Jurkat, Clone E6-1 (cell line): ENCODE results near the gene KDELR1. TPM values are rescaled to one million over a fixed set of nuclear protein-coding genes. Genes with fewer than 3 reads are reported as not detected.

Experiments used
- DNase-seq: peaks from one replicate; pipeline ENCODE4 v3.0.0-alpha.2; 2011; ENCODE audit warnings: low read depth, low spot score
- H3K4me3 ChIP-seq: 2 replicates; pipeline ENCODE4 v1.5.1; 2011; ENCODE audit warnings: mild to moderate bottlenecking, low read length, control low read depth, moderate library complexity
- polyA plus RNA-seq: library from polyadenylated mRNA; unstranded; fragments of >200 nt; gene quantifications from one replicate; pipeline ENCODE4 v1.2.1, GENCODE V29; 2012; ENCODE audit warnings: missing spikeins; ENCODE audit not compliant: insufficient read length, insufficient read depth

The KDELR1 gene
- 72.4 TPM for polyA plus RNA-seq

DNA sequence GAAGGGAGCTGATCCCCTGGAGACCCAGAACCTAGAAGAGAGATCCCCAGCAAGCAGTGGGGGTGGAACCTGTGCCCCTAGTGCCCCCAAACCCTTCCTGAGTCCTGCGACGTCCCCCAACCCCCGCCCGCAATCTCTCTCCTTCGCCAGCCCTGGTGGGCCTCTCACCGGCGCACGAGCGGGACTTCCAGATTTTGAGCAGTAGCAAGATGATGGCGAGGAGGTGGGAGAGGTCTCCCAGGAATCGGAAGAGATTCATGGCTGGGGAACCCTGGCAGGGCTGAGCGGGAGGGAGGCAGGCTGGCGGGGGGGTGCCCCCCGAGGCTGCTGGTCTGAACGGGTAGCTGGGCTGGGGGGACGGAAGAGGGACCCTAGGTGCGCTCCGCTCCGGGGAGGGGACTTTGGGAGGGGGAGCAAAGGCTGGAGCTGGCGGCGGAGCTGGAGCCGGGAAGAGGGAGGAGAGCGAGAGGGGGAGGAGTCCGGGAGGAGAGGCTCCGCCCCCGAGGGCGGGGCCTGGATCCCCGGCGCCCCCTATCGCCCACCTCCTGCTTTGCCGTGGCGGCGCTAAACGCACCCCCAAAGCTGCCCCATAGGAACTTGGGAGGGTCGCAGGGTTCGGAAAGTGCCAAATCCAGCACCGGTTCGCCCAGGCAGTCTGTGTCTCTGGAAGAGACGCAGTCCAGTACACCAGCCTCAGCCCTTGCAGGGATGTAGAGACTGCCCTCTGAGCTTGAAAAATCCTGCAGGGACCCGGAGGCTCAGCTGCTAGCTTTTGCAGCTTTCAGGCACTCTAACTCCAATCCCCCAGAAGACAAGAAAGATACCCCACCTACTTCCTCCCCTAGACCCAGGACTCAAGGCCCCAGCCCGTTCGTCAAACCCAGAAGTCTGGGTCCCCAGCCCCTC, at the start of gene KDELR1:
Gene KDELR1 (minus strand): TSS at position 452 of the 906 bp plus-strand sequence. CDS start 193 bp downstream, at position 259.
- no peak for DNase-seq
- peak within 1 kb of the TSS; percentile 90 for H3K4me3 ChIP-seq

DNA sequence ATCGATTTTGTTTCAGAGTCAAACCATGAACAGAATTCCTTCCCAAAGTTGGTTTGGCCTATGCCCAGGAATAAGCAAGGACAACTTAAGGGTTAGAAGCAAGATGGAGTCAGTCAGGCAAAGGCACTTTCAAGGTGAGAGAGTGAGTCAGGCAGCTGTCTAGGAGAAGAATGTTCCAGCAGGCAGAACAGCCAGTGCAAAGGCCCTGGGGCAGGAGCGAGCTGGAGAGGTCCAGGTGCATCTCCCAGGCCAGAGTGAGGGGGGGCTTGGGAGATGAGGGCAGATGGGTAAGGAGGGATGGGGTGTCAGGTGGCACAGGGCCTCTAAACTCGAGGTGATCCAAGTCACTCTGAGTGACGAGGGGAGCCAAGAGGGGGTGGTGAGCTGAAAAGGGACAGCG, 45.2 kb upstream of the KDELR1 start:
- H3K4me3 ChIP-seq: no peak overlapping the region
- DNase-seq: no peak

DNA sequence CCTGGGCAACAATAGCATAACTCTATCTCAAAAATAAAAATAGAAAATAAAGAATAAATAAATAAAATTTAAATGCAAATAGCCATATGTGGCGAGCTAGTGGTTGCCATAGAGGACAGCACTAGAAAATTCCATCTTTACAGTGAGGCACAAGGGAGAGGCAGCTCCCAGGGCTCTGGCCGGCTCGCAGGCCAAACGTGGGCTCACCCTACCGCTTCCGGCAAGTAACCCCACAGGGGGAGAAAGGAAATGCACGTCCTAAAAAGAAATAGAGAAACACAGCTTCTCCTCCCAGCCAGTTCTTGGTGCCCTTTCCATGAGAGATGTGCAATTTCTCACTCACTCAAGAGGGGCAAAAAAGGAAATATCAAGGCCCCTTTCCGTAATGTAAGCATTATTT, 42.0 kb upstream of the KDELR1 start:
- no peak overlapping the region for H3K4me3 ChIP-seq
- no peak for DNase-seq

DNA sequence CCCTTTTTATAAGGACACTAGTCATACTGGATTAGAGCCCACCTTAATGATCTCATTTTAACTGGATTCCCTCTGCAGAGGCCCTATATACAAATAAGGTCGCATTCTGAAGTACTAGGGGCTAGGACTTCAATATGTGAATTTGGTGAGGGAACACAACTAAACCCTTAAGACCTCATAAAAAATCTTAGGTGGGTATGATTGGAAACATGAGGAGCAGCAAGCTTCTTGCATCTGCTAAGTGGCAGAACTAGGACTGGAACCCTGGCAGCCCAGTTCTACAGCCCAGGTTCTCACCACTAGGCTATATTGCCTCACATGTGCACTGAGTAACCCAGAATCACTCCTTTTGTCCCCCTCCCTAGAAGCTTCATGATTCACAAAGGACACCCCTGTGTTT, 37.3 kb upstream of the KDELR1 start:
- H3K4me3 ChIP-seq: no peak overlapping the region
- DNase-seq: no peak

DNA sequence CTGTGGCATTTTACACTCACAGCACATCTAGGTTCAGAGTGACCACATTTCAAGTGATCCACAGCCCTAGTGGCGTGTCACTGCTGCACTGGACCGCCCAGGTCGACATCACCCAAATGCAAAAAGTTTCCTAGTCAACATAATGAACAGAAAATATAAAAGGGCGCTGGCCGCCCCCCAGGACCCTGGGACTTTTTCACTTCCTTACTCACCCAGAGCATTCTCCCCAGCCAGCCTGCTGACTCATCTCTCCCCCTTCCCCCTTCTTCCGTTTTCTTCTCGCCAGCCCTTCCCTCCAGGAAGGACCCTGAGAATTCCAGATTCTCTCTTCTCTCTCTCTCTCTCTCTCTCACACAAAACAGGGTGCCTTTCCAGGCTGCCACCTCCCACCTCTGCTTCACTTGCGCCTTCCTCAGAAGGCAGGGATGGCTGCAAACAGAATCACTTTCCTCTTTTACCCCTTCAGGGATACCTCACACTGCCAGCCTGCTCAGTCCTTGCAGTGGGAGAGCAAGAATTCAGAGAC, 33.4 kb upstream of the KDELR1 start:
- H3K4me3 ChIP-seq: no peak overlapping the region
- no peak for DNase-seq

DNA sequence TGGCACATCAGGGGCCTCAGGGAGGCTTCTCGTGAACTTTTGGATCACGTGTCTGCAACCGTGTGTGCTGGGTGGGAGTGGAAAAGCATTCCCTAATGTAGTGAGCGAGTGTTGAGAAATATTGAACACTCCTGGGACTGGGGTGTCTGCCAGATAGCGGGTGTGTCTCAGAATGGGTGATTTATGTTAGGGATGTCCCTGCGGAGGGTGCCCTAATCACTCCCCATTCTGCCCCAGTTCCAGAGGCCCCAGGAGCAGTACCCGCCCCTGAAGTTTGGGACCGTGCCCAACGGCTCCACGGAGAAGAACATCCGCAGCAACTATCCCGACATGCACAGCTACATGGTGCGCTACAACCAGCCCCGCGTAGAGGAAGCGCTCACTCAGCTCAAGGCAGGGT, 30.2 kb upstream of the KDELR1 start:
- no peak for DNase-seq
- no peak overlapping the region for H3K4me3 ChIP-seq

DNA sequence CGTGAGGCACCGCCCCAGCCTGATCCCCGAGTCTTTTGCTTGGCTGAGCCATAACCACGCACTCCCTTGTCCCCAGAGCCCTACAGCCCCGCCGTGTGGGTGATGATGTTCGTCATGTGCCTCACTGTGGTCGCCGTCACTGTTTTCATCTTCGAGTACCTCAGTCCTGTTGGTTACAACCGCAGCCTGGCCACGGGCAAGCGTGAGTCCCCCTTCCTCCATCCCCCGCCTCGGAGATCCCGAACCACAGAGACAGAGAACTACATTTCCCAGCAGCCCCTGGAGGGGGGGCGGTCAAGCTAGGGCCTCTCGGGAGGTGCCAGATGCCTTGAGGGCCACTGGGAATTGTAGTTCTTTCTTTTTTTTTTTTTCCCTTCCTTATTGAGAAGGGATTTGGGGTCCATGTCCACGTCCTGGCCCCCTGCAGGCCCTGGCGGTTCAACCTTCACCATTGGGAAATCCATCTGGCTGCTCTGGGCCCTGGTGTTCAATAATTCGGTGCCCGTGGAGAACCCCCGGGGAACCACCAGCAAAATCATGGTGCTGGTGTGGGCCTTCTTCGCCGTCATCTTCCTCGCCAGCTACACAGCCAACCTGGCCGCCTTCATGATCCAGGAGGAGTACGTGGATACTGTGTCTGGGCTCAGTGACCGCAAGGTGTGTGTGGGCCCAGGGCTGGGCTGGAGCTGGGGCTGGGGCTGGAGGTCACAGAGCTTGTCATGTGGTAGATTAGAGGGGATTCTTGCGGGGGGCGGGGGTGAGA, 28.0 kb upstream of the KDELR1 start:
- peak overlapping the region; percentile 60 for H3K4me3 ChIP-seq
- DNase-seq: peak; percentile 72

DNA sequence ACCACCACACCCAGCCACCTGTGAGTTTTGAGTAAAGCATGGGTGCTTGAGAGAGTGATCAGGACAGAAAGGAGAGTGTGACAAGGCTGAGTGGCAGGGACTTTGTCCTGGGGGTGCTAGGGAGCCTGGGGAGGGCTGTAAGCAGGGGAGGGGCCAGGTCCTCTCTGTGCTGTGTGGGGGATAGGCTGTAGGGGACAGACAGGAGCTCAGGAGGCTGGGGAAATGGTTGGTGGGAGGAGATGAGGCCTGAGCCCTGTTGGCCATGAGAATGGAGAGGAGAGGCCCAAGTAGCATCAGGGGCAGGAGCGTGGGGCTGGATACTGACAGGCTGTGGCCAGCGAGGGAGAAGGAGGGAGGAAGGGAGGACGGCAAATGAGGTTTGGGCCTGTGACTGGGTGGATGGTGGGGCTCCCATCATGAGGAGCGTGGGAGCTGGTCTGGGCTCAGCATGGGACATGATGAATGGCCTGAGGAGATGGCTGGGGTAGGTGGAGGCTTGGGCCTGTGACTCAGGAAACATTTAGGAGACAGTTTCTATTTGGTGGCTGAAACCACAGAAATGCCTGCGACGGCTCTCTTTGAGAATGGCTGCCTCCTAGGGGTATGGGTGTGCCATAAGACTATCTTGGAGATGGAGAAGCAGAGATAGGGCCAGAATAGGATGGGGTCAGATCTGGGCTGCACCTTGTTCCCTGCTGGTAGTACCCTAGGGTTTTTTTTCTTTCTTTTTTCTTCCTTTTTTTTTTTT, 27.1 kb upstream of the KDELR1 start:
- H3K4me3 ChIP-seq: peak overlapping the region; percentile 60
- no peak for DNase-seq

DNA sequence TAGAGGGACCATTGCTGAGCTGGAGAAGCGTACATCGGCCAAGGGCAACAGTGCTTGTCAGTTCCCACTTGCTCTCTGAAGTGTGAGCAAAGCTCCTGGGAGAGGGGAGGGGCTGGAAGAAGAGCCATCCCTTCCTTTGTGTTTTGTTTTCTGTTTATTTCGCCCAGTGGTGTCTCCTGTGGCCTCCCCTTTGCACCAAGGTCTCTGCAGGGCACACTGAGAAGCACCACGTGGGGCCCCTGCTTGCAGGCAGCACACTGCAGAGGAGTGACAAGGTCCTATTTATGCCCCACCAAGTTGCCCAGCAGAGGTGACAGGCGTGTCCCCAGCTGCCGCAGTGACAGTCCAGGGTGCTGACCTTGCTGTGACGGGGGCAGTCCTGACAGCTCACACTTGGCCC, 26.1 kb upstream of the KDELR1 start:
- no peak for DNase-seq
- H3K4me3 ChIP-seq: no peak overlapping the region

DNA sequence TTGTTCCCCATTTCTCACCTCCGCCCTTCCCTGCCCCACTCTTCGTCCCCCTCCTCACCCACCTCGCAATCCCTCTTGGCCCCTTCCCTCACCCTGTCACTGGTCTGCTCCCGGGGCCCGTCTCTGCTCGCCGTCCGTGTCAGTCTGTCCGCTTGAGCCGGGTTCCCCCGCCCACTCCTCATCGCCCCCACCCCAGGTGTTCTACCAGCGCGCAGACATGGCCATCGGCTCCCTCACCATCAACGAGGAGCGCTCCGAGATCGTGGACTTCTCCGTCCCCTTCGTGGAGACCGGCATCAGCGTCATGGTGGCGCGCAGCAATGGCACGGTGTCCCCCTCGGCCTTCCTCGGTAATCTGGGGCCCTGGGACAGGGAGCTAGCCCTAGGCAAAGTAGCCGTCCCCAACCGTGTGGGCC, 24.5 kb upstream of the KDELR1 start:
- DNase-seq: no peak
- no peak overlapping the region for H3K4me3 ChIP-seq

DNA sequence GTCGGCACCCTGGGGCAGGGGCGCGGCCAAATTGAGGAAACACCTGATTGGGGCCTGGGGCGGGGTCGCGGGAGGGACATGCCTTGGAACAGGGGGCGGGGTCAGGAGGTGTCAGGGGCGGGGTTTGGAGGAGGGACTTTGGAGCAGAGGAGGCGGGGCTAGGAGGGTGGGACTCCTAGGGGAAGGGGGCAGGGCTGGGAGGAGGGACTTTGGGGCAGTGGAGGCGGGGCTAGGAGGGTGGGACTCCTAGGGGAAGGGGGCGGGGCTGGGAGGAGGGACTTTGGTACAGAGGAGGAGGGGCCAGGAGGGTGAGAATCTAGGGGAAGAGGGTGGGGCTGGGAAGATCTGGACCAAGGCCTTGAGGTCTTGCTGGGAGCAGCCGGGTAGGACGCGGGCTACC, 24.0 kb upstream of the KDELR1 start:
- no peak overlapping the region for H3K4me3 ChIP-seq
- DNase-seq: peak; percentile 74

DNA sequence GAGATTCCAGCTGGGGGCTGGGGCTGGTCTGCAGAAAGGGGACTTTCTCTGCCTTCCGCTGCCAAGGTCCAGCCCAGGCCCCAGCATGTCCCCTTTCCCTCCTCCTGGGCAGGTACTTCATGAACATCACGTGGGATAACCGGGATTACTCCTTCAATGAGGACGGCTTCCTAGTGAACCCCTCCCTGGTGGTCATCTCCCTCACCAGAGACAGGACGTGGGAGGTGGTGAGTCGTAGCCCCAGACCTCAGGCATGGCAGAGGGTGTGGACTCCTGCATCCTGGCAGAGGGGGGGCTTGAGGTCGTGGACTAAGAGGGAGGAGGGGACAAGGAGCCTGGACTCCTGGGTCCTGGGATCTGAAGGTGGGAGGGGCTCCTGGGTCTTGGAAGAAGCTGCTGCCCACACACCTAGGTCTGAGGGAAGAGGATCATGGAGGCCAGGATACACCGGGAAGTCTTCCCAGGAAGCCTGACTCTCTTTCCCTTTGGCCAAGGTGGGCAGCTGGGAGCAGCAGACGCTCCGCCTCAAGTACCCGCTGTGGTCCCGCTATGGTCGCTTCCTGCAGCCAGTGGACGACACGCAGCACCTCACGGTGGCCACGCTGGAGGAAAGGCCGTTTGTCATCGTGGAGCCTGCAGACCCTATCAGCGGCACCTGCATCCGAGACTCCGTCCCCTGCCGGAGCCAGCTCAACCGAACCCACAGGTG, 22.7 kb upstream of the KDELR1 start:
- DNase-seq: no peak
- no peak overlapping the region for H3K4me3 ChIP-seq

DNA sequence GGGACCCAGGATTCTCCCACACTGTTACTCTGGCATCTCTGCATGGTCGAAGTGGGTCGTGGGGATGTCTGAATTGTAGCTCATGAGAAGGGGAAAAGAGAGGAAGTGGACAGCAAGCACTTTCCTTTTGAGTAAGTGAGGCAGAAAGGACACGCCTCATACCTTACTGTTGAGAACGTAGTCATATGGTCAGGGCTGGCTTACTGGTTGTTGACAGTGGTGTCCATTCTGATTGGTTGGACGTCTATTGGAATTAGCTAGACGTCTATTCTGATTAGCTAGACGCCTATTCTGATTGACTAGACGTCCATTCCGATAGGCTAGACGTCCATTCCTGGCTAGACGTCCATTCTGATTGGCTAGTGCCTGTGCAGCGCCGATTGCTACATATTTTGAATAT, 14.5 kb upstream of the KDELR1 start:
- no peak overlapping the region for H3K4me3 ChIP-seq
- DNase-seq: no peak

DNA sequence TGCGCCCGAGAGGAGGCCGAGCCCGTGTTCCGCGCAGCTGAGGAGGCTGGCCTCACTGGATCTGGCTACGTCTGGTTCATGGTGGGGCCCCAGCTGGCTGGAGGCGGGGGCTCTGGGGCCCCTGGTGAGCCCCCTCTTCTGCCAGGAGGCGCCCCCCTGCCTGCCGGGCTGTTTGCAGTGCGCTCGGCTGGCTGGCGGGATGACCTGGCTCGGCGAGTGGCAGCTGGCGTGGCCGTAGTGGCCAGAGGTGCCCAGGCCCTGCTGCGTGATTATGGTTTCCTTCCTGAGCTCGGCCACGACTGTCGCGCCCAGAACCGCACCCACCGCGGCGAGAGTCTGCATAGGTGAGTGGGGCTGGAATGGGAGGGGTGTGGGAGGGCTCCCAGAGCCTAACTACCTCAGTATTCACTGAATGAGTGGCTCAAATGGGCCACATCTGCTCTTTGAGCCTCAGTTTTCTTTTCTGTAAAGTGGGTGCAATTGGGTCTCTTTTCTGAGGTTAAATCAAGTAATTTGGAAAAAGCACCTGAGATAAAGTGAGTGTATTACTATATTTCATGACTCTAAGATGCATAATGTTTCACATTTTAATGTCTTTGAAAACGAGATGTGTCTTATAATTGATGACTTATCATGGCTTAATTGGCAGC, 13.8 kb upstream of the KDELR1 start:
- no peak overlapping the region for H3K4me3 ChIP-seq
- DNase-seq: no peak

DNA sequence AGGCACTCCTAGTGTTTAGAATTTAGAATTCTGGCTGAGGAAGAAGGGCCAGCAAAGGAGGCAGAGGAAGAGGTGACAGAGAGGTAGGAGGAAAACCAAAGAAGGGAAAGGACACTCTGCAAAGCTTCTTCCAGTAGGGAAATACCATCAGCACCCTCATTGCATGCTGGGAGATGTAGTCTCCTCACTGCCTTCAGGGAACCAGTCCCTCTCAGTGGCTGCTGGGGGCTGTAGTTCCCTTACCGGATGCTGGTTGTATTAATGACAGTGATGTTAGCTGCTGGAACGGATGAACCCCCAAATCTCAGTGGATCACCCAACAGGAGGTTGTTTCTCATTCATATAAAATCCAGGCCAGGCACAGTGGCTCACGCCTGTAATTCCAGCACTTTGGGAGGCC, 12.3 kb upstream of the KDELR1 start:
- peak; percentile 70 for DNase-seq
- no peak overlapping the region for H3K4me3 ChIP-seq

DNA sequence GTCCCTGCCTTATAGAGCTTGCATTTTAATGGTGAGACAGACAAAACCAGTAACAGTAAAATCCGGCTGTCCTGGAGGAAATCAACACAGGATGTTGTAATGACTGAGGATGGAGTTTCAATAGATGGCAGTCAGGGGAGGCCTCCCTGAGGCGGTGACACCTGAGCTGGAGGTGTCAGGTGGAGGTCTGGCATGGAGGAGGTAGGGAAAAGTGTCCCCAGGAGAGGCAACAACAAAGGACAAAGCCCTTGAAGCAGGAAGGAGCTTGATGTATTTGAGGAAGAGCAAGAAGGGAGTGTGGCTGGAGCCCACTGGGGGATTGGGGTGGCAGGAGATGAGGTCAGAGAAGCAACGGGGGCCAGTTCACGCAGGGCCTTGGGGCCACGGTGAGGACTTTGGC, 9.9 kb upstream of the KDELR1 start:
- no peak overlapping the region for H3K4me3 ChIP-seq
- no peak for DNase-seq

DNA sequence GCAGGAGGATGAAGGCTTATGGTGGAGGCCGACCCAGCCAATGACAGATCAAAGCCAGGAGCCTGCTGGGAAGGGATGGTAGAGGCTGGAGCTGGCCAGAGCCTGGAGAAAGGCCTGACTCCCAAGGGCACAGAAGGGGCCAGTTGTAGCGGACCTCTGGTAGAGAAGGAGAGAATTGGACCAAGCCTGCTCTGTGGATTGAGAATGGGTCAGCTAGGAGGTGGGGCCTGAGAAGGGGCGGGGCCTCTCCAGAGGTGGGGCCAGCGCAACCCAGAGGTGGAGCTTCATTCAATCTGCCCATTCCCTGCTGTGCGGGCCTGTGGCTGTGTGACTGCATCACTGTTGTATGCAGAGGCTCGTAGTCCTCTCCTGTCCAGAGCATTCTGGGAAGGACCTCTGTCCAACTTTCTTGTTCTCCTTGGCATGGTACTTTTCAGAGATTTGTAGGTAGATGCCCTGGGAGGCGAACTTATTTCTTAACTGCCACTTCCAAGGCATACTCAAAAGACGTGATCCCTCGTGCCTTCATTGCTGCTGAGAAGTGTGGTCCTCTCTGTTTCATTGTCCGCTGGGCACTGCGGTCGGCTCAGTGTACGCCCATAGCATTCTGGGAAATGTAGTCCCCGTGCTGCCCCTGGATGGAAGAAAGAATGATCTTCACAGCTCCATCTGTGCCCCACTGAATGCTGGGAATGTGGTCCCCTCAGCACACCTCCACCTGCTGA, 8.8 kb upstream of the KDELR1 start:
- H3K4me3 ChIP-seq: no peak overlapping the region
- no peak for DNase-seq
